GM21381 (cell line): ENCODE data around the gene CDH11.

Source experiments
- ATAC-seq: cut with Tn5 transposase; IDR thresholded peaks from one replicate; pipeline ENCODE4 v1.9.1; 2021; ENCODE audit warnings: mild to moderate bottlenecking, moderate library complexity; ENCODE audit not compliant: unreplicated experiment

Gene CDH11

DNA sequence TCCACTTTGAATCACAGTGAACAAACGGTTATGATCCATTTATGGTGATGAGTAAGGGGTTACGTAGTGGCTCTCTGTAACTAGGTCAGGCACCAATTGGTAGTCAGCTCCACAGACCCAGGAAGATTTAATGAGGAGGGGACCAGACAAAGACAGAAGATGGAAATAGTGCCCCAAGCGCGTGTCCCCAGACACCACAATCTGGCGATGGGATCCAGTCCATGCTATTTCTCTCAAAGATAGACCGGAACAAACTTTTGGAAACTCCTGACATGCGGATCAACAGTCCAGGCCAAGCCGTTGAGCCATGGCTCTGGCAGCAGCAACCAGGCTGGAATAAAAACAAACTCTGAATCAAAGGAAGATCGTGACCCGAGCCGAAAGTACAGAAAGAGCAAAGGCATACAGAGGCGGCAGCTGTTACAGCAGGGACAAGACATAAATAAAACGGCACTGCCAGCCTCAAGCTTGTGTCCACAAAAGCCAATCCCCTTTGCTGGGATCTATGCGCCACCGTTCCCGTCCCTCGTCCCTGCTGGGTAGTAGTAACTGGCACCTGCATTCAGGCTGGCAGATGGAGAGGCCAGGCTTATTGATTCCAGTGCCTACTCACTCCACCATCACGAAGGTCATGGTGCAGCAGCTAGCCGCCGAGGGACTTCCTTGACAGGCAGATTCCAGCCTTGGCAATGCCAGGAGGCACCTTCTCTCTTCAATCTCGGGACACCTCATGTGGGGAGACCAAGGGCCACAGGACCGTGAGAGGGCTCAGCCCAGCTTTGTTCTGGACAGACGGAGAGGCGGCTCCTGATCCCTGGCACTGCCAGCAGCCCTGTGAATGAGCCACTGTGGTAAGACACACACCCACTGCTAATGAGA lies 50.2 kb downstream of the CDH11 start:
- no peak for ATAC-seq

DNA sequence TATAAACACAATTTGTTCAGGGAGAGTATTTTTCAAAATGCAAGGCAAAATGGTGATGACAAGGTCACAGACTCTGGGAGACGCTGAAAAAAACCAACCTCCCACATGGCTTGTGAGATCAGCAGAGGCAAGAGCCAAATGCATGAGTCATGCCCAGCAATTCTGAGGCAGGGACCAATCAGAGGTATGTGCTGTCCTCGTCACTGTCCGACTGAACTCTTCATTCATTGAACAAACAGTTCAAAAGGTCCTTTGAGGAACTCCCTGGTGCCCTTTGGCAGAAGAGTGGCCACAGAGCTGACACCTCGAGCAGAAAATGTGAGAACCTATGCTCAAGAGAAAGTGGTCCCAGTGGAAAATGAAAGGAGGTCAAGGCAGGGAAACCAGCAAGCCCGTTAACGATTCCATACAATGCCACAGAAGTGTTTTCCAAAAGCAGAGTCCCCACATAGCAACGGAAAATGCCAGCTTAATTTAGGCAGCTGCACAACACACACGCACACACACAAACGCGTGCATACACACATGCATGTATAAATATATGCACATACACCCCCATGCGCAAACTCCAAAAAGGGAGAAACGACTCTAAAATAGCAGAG lies 50.9 kb downstream of the CDH11 start:
- ATAC-seq = no peak

DNA sequence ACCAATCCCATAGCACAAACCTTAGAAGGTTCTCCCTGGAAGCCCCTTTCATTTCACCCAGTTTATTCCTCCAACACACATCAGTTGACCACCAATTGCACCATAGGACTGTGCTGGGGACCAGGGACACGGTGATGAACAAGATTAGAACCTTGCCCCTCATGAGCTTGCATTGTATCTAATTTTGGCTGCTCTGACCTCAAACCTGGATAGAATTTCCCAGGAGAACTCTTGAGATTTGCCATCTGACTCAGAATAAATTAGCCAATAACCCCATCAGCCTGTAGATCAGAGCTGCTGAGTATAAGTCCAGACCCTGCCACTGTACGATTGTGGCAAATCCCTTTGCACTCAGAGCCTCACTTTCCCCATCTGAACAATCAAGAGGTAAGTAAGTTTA lies 52.1 kb downstream of the CDH11 start:
- no peak for ATAC-seq

DNA sequence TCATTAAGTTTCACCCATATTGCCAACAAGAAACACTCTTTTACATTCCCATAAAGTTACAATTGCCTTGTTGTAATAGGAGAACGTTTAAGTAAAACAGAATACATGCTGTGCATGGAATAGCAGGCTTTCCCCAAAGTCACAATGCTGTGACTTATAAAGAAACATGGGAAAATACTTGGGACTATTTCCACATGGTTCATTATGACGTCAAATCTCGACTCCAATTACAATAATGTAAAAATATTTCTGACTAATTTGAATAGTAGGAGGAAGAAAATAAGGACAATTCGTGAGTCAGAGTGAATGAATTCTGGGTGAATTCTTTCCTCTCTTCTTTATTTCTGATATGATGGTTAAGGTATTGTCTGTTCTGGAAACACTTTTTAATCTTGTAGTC lies 52.8 kb downstream of the CDH11 start:
- ATAC-seq = no peak

GRCh38 chr16:65068151-65068740 lies 53.6 kb downstream of the CDH11 start:
- ATAC-seq = no peak

GRCh38 chr16:65066651-65067050 lies 55.2 kb downstream of the CDH11 start:
- ATAC-seq = no peak

DNA sequence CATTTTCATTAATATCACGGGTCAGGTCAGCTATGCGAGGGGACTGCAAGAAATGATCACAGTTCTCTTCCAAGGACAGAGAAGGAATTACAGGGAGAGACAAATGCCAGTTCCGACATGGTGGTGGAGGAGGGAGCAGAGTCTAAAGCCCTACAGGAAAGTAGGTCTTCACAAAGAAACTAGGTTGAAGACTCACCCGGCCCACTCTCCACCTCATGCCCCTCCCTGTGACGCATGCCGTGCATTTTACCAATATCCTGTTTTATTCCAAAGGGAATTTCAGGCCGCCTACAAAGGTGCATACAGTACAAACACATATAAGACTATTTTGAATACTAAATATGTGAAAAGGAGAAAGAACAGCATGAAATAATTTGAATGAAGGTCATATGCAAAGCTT lies 56.8 kb downstream of the CDH11 start:
- no peak for ATAC-seq

DNA sequence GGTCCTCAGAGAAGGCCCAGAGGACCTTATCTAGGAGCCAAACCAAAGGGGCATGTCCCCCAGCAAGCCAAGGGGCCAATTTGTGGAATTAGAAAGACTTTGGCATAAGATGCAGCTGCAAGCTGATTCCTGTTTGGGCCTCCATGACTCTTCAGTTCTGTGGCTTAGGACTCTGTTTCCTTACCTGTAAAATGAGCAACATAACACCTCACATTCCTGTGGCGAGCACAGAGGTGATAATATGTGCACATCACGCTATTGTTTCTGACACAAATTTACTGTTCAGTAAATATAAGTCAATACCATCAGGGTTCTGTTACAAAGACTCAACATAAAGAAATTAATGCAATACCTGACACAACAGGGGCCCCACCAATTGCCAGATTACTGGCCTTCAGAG lies 57.7 kb downstream of the CDH11 start:
- no peak for ATAC-seq

DNA sequence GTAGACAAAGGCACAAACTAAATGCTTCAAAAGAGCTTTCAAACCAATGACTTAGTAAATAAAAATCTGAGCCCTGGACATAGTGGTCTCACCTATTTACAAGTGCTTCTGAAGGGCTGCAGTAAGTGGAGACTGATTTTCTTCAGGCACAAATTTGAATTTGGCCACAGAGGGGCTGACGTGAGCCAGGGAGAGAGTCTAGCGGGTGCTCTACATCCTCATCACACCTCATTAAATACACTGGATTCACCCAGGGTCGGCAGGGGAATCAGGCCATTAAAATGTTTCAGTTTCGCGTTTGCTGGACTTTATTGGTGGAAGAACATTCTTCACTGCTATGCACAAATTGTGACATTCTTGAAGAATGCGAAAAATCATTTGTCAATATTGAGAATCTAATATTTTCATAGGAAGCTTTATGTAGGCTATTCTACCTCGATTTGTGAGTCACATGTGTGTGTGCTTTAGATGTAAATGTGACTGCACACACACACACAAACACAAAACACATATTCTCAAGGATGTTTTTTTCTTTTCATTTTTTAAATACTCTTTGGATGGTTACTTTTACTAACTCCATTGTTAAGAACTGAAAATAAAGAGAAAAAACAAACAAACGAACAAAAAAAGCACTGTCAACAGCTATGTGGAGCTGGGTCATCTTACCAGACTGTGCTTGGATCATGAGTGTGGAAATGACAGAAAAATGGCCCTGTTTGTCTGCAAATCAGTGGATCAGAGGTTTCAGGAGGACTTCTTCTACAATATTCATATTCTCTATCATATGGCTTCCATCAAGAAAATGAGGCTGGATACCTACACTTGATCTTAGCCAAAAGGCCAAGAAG lies 58.9 kb downstream of the CDH11 start:
- ATAC-seq = no peak

- ATAC-seq = no peak
These were observed 59.8 kb downstream of the CDH11 start for GRCh38 chr16:65061935-65062518.

- no peak for ATAC-seq
These were observed 60.6 kb downstream of the CDH11 start for GRCh38 chr16:65061263-65061662.

DNA sequence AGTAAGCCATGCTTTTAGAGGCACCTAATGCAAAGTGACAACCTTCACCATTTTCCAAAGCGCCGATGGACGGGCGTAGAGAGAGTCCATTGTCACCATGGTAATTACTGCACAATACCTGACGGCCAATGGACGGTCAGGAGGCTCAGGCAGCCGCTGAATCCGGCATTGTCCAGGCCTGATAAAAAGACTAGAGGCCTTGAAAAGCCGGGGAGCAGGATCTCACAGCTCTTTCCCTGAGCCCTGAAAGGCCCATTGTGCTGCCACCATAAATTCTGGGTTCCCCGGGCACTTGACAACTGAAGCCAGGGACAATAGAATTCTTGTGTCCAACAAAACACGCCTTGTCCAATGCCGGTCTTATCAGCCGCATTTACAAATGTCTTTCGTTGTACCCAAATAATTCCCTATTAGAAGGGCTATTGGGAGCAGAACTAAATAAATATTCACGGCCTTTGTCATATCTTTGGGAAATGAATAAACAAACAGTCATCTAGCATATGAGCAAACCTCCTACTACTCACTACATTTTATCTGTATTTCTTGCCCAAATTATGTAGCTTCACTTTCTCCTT lies 62.4 kb downstream of the CDH11 start:
- ATAC-seq = no peak

DNA sequence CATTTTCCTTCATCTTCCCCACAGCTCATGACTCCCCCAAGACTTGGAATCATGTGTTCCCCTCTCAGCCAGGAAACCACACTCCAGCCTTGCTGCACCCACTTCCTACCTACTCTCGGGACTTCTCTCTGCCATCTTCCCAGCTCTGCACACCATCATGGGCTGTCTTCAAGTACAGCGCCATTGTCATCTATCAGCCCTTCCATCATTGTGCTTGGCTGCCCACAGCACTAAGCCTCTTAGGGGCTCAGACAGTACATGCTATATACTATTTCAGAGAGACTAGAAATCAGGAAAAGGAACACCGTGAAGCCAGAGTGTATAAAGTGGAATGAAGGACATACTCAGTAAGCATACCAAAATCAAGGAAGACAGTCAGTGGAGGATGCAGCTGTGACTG lies 64.7 kb downstream of the CDH11 start:
- ATAC-seq = no peak

GRCh38 chr16:65054457-65054856 lies 67.4 kb downstream of the CDH11 start:
- ATAC-seq = no peak

DNA sequence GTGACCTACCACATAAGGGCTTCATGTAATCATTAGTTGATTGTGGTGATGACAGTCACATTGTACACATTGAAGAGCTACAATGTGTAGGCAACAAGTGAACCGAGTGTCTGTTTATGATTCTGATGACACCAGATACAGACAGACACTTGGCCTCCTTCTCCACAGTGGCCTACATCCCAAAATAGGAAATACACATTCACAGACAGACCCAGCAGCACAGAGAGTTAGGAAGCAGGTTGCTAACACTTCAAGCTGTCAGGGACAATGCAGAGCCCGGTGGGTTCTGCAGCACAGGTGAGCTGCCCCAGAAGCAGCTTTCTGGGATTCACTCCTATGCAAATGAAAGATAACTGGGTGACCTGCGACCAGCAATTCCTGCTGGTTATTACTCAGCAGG lies 72.2 kb downstream of the CDH11 start:
- ATAC-seq = no peak

GRCh38 chr16:65045961-65046360 lies 75.9 kb downstream of the CDH11 start:
- no peak for ATAC-seq

- ATAC-seq = no peak
These were observed 77.0 kb downstream of the CDH11 start for GRCh38 chr16:65044873-65045272.

GRCh38 chr16:65044026-65044425 lies 77.8 kb downstream of the CDH11 start:
- no peak for ATAC-seq

- no peak for ATAC-seq
These were observed 79.2 kb downstream of the CDH11 start for GRCh38 chr16:65042438-65043365.
